Ecto neural progenitor cell (in vitro differentiated cells): ENCODE measurements around the gene MRPL12.

ENCODE experiments used
- DNase-seq: peaks from one replicate; pipeline ENCODE4 v3.0.0-alpha.2; 2018; ENCODE audit warnings: low spot score

Gene MRPL12

GRCh38 chr17:81701288-81702071 lies 1.7 kb upstream of the MRPL12 start:
- DNase-seq = no peak

GRCh38 chr17:81703747-81704654 lies 834 bp downstream of the MRPL12 start:
- no peak for DNase-seq

GRCh38 chr17:81705518-81706231 lies 2.5 kb downstream of the MRPL12 start:
- DNase-seq = no peak

- DNase-seq = no peak
Observed at GRCh38 chr17:81706232-81706611, 3.1 kb downstream of the MRPL12 start.

- DNase-seq = no peak
Observed at GRCh38 chr17:81706757-81707624, 3.8 kb downstream of the MRPL12 start.

GRCh38 chr17:81707725-81708646 lies 4.8 kb downstream of the MRPL12 start:
- no peak for DNase-seq

GRCh38 chr17:81708739-81709185 lies 5.6 kb downstream of the MRPL12 start:
- DNase-seq = no peak

GRCh38 chr17:81710514-81711308 lies 7.5 kb downstream of the MRPL12 start:
- no peak for DNase-seq

GRCh38 chr17:81711814-81712467 lies 8.8 kb downstream of the MRPL12 start, which contains the start of gene SLC25A10:
SLC25A10 (plus strand) TSS chr17:81712284; CDS start chr17:81712427, 143 bp downstream.
- DNase-seq = peak; percentile 89

- DNase-seq = no peak
Observed at GRCh38 chr17:81712468-81713003, 9.4 kb downstream of the MRPL12 start.

- DNase-seq = no peak
Observed at GRCh38 chr17:81713004-81713555, 9.9 kb downstream of the MRPL12 start.

- peak; percentile 77 for DNase-seq
Observed at GRCh38 chr17:81713556-81714411, 10.6 kb downstream of the MRPL12 start.

- DNase-seq = no peak
Observed at GRCh38 chr17:81714412-81715106, 11.4 kb downstream of the MRPL12 start.

- DNase-seq = no peak
Observed at GRCh38 chr17:81715107-81715871, 12.1 kb downstream of the MRPL12 start.

GRCh38 chr17:81715872-81716673 lies 12.9 kb downstream of the MRPL12 start:
- no peak for DNase-seq
